Body of pancreas (tissue), 4 donors: ENCODE results near the gene NOLC1.

Experiments
- CTCF ChIP-seq, 7 experiments: fragments of 450-650 bp in 4 of 7; fragments of 200-600 bp in 3 of 7; sonication (generic) in 3 of 7; IDR thresholded peaks; one replicate each; pipeline ENCODE4 v1.5.1; 2016 to 2019; ENCODE audit warnings: antibody characterized with exemption in 7 of 7
- POLR2A ChIP-seq, 3 donors: fragments of 450-650 bp; IDR thresholded peaks; one replicate each; pipeline ENCODE4 v1.6.1; 2016; ENCODE audit warnings: antibody characterized with exemption in 3 of 3, mild to moderate bottlenecking in 2 of 3

- TF ChIP-seq CTCF (IDR thresholded peaks at IDR 0.05) (no peak), POLR2A (IDR thresholded peaks at IDR 0.05) (no peak)
These were observed 33.8 kb downstream of the NOLC1 start for GRCh38 chr10:102185811-102186527.
